Neural cell (in vitro differentiated cells): ENCODE measurements around the gene PHLDA2. TPM values are rescaled to one million over a fixed set of nuclear protein-coding genes. Genes with fewer than 3 reads are reported as not detected.

ENCODE experiments used
- H2AFZ ChIP-seq: fragments of 200-600, 300-800 bp; sonication (generic), shearing (Covaris generic); 2 replicates; pipeline ENCODE4 v1.6.0; 2014; ENCODE audit warnings: low read depth, mild to moderate bottlenecking, antibody characterized with exemption, low read length, moderate library complexity
- H3F3A ChIP-seq: fragments of 200-600 bp; shearing (Covaris generic); 2 replicates; pipeline ENCODE4 v1.6.1; 2016; ENCODE audit warnings: mild to moderate bottlenecking, moderate library complexity, mixed read lengths, antibody characterized with exemption, low read length; ENCODE audit not compliant: insufficient read depth, poor library complexity, severe bottlenecking
- H3K27ac ChIP-seq: fragments of 200-600, 300-800 bp; sonication (generic), shearing (Covaris generic); 2 replicates; pipeline ENCODE4 v1.5.1; 2014; ENCODE audit warnings: mild to moderate bottlenecking, low read length, moderate library complexity
- H3K27me3 ChIP-seq: fragments of 300-800, 200-600 bp; sonication (generic), shearing (Covaris generic); 2 replicates; pipeline ENCODE4 v1.6.0; 2014; ENCODE audit warnings: mild to moderate bottlenecking, low read depth, low read length, moderate library complexity; ENCODE audit not compliant: insufficient read depth
- H3K36me3 ChIP-seq: fragments of 300-800, 200-600 bp; sonication (generic), shearing (Covaris generic); 2 replicates; pipeline ENCODE4 v1.5.1; 2014; ENCODE audit warnings: mild to moderate bottlenecking, antibody characterized with exemption, low read length, moderate library complexity; ENCODE audit not compliant: insufficient read depth
- H3K4me2 ChIP-seq: fragments of 300-800, 200-600 bp; sonication (generic), shearing (Covaris generic); 2 replicates; pipeline ENCODE4 v1.6.0; 2014; ENCODE audit warnings: mild to moderate bottlenecking, low read length
- H3K4me3 ChIP-seq: fragments of 300-800, 200-600 bp; sonication (generic), shearing (Covaris generic); 2 replicates; pipeline ENCODE4 v1.5.1; 2014; ENCODE audit warnings: mild to moderate bottlenecking, low read length, moderate library complexity
- H3K79me2 ChIP-seq: fragments of 200-600 bp; shearing (Covaris generic); replicated peaks from 2 replicates; pipeline ENCODE4 v1.6.0; 2014; ENCODE audit warnings: mild to moderate bottlenecking, low read length, moderate library complexity; ENCODE audit not compliant: insufficient read depth
- H3K9ac ChIP-seq: fragments of 300-800, 200-600 bp; sonication (generic), shearing (Covaris generic); 2 replicates; pipeline ENCODE4 v1.6.1; 2016; ENCODE audit warnings: mild to moderate bottlenecking, low read length, mixed read lengths
- H3K9me2 ChIP-seq: fragments of 200-600 bp; shearing (Covaris generic); 2 replicates; pipeline ENCODE4 v1.6.1; 2016; ENCODE audit warnings: mild to moderate bottlenecking, low read length, mixed read lengths; ENCODE audit not compliant: insufficient read depth
- H3K9me3 ChIP-seq: fragments of 200-600, 300-800 bp; sonication (generic), shearing (Covaris generic); 2 replicates; pipeline ENCODE4 v1.6.1; 2016; ENCODE audit warnings: mild to moderate bottlenecking, mixed run types, low read length, moderate library complexity, mixed read lengths
- H4K20me1 ChIP-seq: fragments of 200-600 bp; shearing (Covaris generic); 2 replicates; pipeline ENCODE4 v1.6.1; 2016; ENCODE audit warnings: mild to moderate bottlenecking, mixed run types; ENCODE audit not compliant: insufficient read depth
- CTCF ChIP-seq: fragments of 450-650 bp; IDR thresholded peaks from 2 replicates; pipeline ENCODE4 v1.5.1; 2014; ENCODE audit warnings: antibody characterized with exemption, mild to moderate bottlenecking, moderate library complexity; ENCODE audit not compliant: poor library complexity, severe bottlenecking
- EP300 ChIP-seq: fragments of 450-650 bp; conservative IDR thresholded peaks from 2 replicates; pipeline ENCODE4 v1.6.1; 2014; ENCODE audit warnings: antibody characterized with exemption, mild to moderate bottlenecking, moderate library complexity; ENCODE audit not compliant: poor library complexity, severe bottlenecking
- EZH2 ChIP-seq: fragments of 200-600, 300-800 bp; shearing (Covaris generic), sonication (generic); IDR thresholded peaks from 2 replicates; pipeline ENCODE4 v1.6.1; 2014; ENCODE audit warnings: antibody characterized with exemption, low read length, borderline replicate concordance, mild to moderate bottlenecking; ENCODE audit not compliant: insufficient read depth, poor library complexity, severe bottlenecking
- MXI1 ChIP-seq: fragments of 450-650 bp; conservative IDR thresholded peaks from 2 replicates; pipeline ENCODE4 v1.6.1; 2014; ENCODE audit warnings: antibody characterized with exemption, mild to moderate bottlenecking; ENCODE audit not compliant: poor library complexity, severe bottlenecking
- POLR2AphosphoS5 ChIP-seq: IDR thresholded peaks from 2 replicates; pipeline ENCODE4 v1.6.1; 2012
- RAD21 ChIP-seq: fragments of 450-650 bp; conservative IDR thresholded peaks from 2 replicates; pipeline ENCODE4 v1.6.1; 2014; ENCODE audit warnings: antibody characterized with exemption, mild to moderate bottlenecking, moderate library complexity
- REST ChIP-seq: IDR thresholded peaks from 2 replicates; pipeline ENCODE4 v1.6.1; 2012; ENCODE audit warnings: borderline replicate concordance
- SMC3 ChIP-seq: fragments of 450-650 bp; conservative IDR thresholded peaks from 2 replicates; pipeline ENCODE4 v1.6.1; 2014; ENCODE audit warnings: antibody characterized with exemption, mild to moderate bottlenecking, moderate library complexity; ENCODE audit not compliant: poor library complexity
- TAF1 ChIP-seq: IDR thresholded peaks from 2 replicates; pipeline ENCODE4 v1.6.1; 2012; ENCODE audit warnings: low read depth
- polyA plus RNA-seq: library from polyadenylated mRNA; depleted of rRNA; stranded (reverse); fragments of >200 nt; gene quantifications from 2 replicates; pipeline ENCODE4 v1.2.3, GENCODE V29; 2014

Gene PHLDA2
- polyA plus RNA-seq, 1 donor from 2014 or later, result not detected

- no peaks in the 10 kb centered on the region for H3K79me2 ChIP-seq
- no peaks in the 10 kb centered on the region for H3K36me3 ChIP-seq
- H2AFZ ChIP-seq, result no peak overlapping the region
- no peak overlapping the region for H3K4me2 ChIP-seq
- no peaks in the 10 kb centered on the region for H3K9me3 ChIP-seq
- TF ChIP-seq RAD21, result no peak
- no peak for TF ChIP-seq POLR2AphosphoS5
- no peak for TF ChIP-seq REST
- TF ChIP-seq SMC3, result no peak
- TF ChIP-seq TAF1, result no peak
- no peak for TF ChIP-seq EP300
- TF ChIP-seq MXI1, result no peak
- no peak for TF ChIP-seq CTCF
- TF ChIP-seq EZH2, result no peak
- H3K27ac ChIP-seq, result no peak overlapping the region
- H4K20me1 ChIP-seq, result no peaks in the 10 kb centered on the region
- peaks cover 54% of the 10 kb centered on the region for H3K27me3 ChIP-seq
- H3K9me2 ChIP-seq, result no peaks in the 10 kb centered on the region
- H3K9ac ChIP-seq, result no peak overlapping the region
- peak overlapping the region; percentile 69 for H3K4me3 ChIP-seq
- H3F3A ChIP-seq, result no peaks in the 10 kb centered on the region
Observed at GRCh38 chr11:2927851-2928604, 1.2 kb downstream of the PHLDA2 start.

- Histone ChIP-seq H3F3A (no peaks in the 10 kb centered on the region), H3K4me3 (no peak overlapping the region), H3K27ac (no peak overlapping the region), H3K9me2 (no peaks in the 10 kb centered on the region), H3K79me2 (no peaks in the 10 kb centered on the region), H3K9ac (no peak overlapping the region), H3K36me3 (no peaks in the 10 kb centered on the region), H2AFZ (no peak overlapping the region), H4K20me1 (no peaks in the 10 kb centered on the region), H3K27me3 (peaks cover 54% of the 10 kb centered on the region), H3K4me2 (no peak overlapping the region), H3K9me3 (no peaks in the 10 kb centered on the region)
- TF ChIP-seq REST (no peak), RAD21 (no peak), TAF1 (no peak), SMC3 (no peak), EZH2 (no peak), POLR2AphosphoS5 (no peak), MXI1 (no peak)
Observed at GRCh38 chr11:2927121-2927800, 2.0 kb downstream of the PHLDA2 start.
